ENCODE results near the gene GPRIN1.

DNA sequence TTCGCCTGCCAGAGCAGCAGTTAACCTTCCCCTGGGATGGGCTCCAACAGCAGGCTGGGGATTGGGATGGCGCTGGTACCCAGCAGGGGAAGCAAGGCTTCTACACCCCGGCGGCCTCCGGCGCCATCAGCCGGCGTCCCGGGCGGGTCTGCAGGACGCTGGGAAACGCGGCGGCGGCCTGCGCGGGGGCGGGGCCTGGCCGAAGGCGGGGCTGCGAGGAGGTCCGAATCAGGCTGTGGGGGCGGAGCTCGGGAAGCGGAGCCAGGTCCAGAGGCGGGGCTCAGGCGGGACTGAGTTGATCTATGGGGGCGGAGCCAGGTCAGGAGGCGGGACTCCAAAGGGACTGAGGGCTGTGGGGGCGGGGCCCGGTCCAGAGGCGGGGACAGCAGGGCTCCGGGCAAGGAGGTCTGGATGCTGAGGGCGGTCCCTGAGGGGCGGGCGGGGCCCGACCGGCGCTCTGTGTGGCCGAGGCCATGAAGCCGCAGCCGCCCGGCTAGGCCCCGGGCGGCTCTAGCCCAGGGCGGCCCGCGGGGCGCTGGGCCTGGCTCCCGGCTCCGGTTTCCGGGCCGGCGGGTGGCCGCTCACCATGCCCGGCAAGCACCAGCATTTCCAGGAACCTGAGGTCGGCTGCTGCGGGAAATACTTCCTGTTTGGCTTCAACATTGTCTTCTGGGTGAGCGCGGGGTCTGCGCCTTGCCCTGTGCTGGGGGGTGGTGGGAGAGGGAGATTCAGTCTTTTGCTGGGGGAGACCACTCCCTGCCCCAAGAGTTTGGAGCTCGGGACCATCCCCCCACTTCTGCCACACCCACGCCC lies 37.3 kb upstream of the GPRIN1 start, which contains the start of gene TSPAN17:
- TF ChIP-seq, protein P1, sequence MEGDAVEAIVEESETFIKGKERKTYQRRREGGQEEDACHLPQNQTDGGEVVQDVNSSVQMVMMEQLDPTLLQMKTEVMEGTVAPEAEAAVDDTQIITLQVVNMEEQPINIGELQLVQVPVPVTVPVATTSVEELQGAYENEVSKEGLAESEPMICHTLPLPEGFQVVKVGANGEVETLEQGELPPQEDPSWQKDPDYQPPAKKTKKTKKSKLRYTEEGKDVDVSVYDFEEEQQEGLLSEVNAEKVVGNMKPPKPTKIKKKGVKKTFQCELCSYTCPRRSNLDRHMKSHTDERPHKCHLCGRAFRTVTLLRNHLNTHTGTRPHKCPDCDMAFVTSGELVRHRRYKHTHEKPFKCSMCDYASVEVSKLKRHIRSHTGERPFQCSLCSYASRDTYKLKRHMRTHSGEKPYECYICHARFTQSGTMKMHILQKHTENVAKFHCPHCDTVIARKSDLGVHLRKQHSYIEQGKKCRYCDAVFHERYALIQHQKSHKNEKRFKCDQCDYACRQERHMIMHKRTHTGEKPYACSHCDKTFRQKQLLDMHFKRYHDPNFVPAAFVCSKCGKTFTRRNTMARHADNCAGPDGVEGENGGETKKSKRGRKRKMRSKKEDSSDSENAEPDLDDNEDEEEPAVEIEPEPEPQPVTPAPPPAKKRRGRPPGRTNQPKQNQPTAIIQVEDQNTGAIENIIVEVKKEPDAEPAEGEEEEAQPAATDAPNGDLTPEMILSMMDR (IDR thresholded peaks at IDR 0.05) = no peak
- no peak for TF ChIP-seq NR3C1 (CRISPR knock-in tag; conservative IDR thresholded peaks at IDR 0.05; ENCODE audit: low read depth)
- TF ChIP-seq, protein P2, sequence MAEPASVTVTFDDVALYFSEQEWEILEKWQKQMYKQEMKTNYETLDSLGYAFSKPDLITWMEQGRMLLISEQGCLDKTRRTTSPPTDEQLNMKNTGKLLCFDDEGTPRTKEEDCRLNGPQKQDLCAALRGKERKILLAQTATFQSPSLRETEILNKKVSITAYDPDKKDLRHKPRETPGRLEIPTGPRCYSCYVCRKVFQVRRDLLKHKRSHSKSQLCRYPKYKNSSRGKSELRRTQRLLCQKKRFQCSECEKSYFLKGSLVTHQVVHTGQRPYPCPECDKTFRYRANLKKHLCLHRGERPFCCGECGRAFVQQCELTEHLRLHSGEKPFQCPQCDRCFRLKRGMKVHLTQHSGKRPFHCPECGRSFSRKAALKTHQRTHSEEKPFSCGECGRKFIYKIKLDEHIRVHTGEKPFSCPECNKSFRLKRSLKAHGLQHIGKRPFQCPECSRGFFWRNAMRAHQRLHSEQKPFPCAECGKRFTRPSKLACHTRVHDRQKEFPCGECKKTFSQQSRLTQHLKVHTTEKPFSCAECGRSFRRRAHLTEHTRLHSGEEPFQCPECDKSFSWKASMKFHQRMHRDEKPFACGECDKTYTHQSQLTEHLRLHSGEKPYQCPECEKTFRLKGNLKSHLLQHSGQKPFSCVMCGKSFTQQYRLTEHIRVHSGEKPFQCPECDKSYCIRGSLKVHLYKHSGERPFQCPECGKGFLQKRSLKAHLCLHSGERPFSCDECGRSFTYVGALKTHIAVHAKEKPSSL (CRISPR knock-in tag; conservative IDR thresholded peaks at IDR 0.05) = no peak
- TF ChIP-seq, protein P3, sequence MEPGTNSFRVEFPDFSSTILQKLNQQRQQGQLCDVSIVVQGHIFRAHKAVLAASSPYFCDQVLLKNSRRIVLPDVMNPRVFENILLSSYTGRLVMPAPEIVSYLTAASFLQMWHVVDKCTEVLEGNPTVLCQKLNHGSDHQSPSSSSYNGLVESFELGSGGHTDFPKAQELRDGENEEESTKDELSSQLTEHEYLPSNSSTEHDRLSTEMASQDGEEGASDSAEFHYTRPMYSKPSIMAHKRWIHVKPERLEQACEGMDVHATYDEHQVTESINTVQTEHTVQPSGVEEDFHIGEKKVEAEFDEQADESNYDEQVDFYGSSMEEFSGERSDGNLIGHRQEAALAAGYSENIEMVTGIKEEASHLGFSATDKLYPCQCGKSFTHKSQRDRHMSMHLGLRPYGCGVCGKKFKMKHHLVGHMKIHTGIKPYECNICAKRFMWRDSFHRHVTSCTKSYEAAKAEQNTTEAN (CRISPR knock-in tag; IDR thresholded peaks at IDR 0.05) = no peak

All from WTC11 (cell line).